Liver (tissue), 9 donors: Measurements from ENCODE around the gene MAL. TPM values are rescaled to one million over a fixed set of nuclear protein-coding genes. Genes with fewer than 3 reads are reported as not detected.

Experiments
- DNase-seq: peaks from one replicate; pipeline ENCODE4 v3.0.0-alpha.2; 2017; ENCODE audit warnings: low spot score
- H3K27ac ChIP-seq, 2 donors: one replicate each; pipeline ENCODE4 v1.7.0; 2013; ENCODE audit warnings: inconsistent platforms in 2 of 2, low read length in 2 of 2, control low read depth in 1 of 2, low read depth in 1 of 2, mild to moderate bottlenecking in 1 of 2
- H3K27me3 ChIP-seq, 4 donors: one replicate each; pipeline versions ENCODE4 v1.6.1 to v1.7.0; 2013; ENCODE audit warnings: low read length in 3 of 4, inconsistent platforms in 1 of 4, mild to moderate bottlenecking in 1 of 4, moderate library complexity in 1 of 4; ENCODE audit not compliant: control insufficient read depth in 4 of 4, insufficient read depth in 4 of 4
- H3K36me3 ChIP-seq, 4 donors: one replicate each; pipeline versions ENCODE4 v1.6.1 to v1.7.0; 2013; ENCODE audit warnings: low read length in 3 of 4, mild to moderate bottlenecking in 3 of 4, low read depth in 1 of 4, moderate library complexity in 1 of 4; ENCODE audit not compliant: control insufficient read depth in 4 of 4, insufficient read depth in 3 of 4
- H3K4me1 ChIP-seq, 4 donors: one replicate each; pipeline versions ENCODE4 v1.6.1 to v1.7.0; 2013; ENCODE audit warnings: low read length in 3 of 4, mild to moderate bottlenecking in 3 of 4, moderate library complexity in 1 of 4; ENCODE audit not compliant: control insufficient read depth in 4 of 4, insufficient read depth in 4 of 4
- H3K4me3 ChIP-seq, 3 donors: one replicate each; pipeline versions ENCODE4 v1.6.1 to v1.7.0; 2013; ENCODE audit warnings: low read length in 3 of 3, control low read depth in 1 of 3, low read depth in 1 of 3, mild to moderate bottlenecking in 1 of 3
- H3K9ac ChIP-seq, 2 donors: one replicate each; pipeline ENCODE4 v1.7.0; 2013; ENCODE audit warnings: low read length in 2 of 2, mild to moderate bottlenecking in 2 of 2, moderate library complexity in 2 of 2, control low read depth in 1 of 2, low read depth in 1 of 2
- H3K9me3 ChIP-seq, 4 donors: one replicate each; pipeline versions ENCODE4 v1.6.1 to v1.7.0; 2013; ENCODE audit warnings: low read length in 3 of 4; ENCODE audit not compliant: control insufficient read depth in 4 of 4
- ATF3 ChIP-seq: IDR thresholded peaks from 2 replicates; pipeline ENCODE4 v1.6.1; 2016; ENCODE audit warnings: antibody characterized with exemption
- FOXA1 ChIP-seq: IDR thresholded peaks from 2 replicates; pipeline ENCODE4 v1.6.1; 2016; ENCODE audit warnings: antibody characterized with exemption
- FOXA2 ChIP-seq: IDR thresholded peaks from 2 replicates; pipeline ENCODE4 v1.6.1; 2016; ENCODE audit warnings: antibody characterized with exemption
- HNF4A ChIP-seq, 2 donors: conservative IDR thresholded peaks; 2 replicates each; pipeline ENCODE4 v1.6.1; 2016; ENCODE audit warnings: antibody characterized with exemption in 2 of 2, mild to moderate bottlenecking in 2 of 2
- HNF4G ChIP-seq: IDR thresholded peaks from 2 replicates; pipeline ENCODE4 v1.6.1; 2016; ENCODE audit warnings: antibody characterized with exemption
- JUND ChIP-seq, 2 donors: IDR thresholded peaks; 2 replicates each; pipeline ENCODE4 v1.6.1; 2016; ENCODE audit warnings: antibody characterized with exemption in 2 of 2
- NR2F2 ChIP-seq: IDR thresholded peaks from 2 replicates; pipeline ENCODE4 v1.6.1; 2016; ENCODE audit warnings: antibody characterized with exemption
- RAD21 ChIP-seq, 2 donors: IDR thresholded peaks; 2 replicates each; pipeline ENCODE4 v1.6.1; 2016; ENCODE audit warnings: antibody characterized with exemption in 2 of 2, mild to moderate bottlenecking in 2 of 2
- RXRA ChIP-seq, 2 donors: IDR thresholded peaks; 2 replicates each; pipeline ENCODE4 v1.6.1; 2017 to 2018; ENCODE audit warnings: antibody characterized with exemption in 2 of 2, mild to moderate bottlenecking in 1 of 2
- WGBS: extraction: QIAGEN DNeasy Blood & Tissue Kit; methylation state at CpG from one replicate; pipeline ENCODE4 v1.1.7; 2013; 5-methylcytosine and 5-hydroxymethylcytosine counted together
- polyA plus RNA-seq, 2 donors: library from polyadenylated mRNA; stranded (reverse) in 1 of 2; unstranded in 1 of 2; fragments of 200-250 nt in 1 of 2; fragments of >200 nt in 1 of 2; fragmentation: Nextera tagmentation in 1 of 2; extraction: Ambion mirVana in 1 of 2; gene quantifications; one replicate each; pipeline versions ENCODE4 v1.2.1 to v1.2.3, GENCODE V29; 2013 to 2015
- total RNA-seq, 2 donors: library from RNA; depleted of rRNA; stranded (reverse); fragments of >200 nt; gene quantifications; one replicate each; pipeline ENCODE4 v1.2.3, GENCODE V29; 2014
- TF ChIP-seq, protein P1 (sequence below): fragments of 150-350 bp; IDR thresholded peaks from 2 replicates; pipeline ENCODE4 v1.5.1; 2017; ENCODE audit warnings: improper control_type of control experiment, low read depth, low read length; ENCODE audit not compliant: missing input control
- donor health status: healthy.
- donor health status: healthy.
- donor health status: healthy.
- donor health status: healthy.
- donor health status: healthy.

MAL gene
- total and polyA plus RNA-seq, 4 donors = 0.51 TPM; not detected in 3

DNA sequence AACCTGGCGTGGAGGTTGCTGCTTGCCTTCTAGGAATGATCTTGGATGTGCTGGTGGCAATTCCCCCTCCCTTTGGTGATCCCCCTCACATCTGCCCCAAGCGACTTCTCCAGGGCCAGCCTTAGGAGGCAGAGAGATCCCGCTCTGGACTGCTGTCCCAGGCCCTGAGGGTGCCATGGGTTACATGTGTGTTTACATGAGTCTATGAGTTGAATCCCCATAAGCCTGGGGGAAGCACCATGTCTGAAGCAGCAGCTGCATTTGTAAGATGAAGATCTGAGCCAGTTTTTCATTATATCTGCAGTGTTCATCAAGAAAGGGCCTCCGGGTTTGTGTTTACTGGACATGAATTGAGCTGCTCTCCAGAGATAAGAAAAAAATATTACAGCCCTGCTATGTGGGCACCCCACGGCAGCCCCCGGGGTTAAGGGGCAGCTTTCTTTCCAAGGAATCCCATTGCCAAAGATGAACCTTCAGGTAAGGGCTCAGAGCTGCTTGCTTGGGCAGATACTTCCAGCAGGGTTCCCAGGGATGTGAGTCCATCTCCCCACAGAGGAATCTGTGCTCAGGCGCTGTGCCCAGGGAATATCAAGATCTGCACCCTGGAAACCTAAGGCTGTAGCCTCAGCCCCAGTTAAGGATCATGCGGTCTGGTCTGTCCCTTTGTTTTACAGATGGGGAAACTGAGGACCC, 50.1 kb downstream of the MAL start:
- DNase-seq = no peak
- Histone ChIP-seq H3K27me3 (peaks cover 0 to 3% (median 0%) of the 10 kb centered on the region in 4 donors), H3K36me3 (no peaks in the 10 kb centered on the region), H3K4me1 (peaks cover 2 to 8% (median 6%) of the 10 kb centered on the region in 4 donors), H3K27ac (no peak overlapping the region), H3K9me3 (no peaks in the 10 kb centered on the region), H3K9ac (no peak overlapping the region), H3K4me3 (no peak overlapping the region)
- 86% methylated on average over 8 of the region's 8 CpGs for WGBS
- TF ChIP-seq ATF3 (no peak), FOXA2 (no peak), FOXA1 (no peak), NR2F2 (no peak)

GRCh38 chr2:95076705-95077529, 51.4 kb downstream of the MAL start:
- Histone ChIP-seq H3K9me3 (no peaks in the 10 kb centered on the region), H3K9ac (no peak overlapping the region), H3K4me3 (peak overlapping the region; percentile 11 to 55 (median 42)), H3K27me3 (peaks cover 0 to 3% (median 0%) of the 10 kb centered on the region in 4 donors), H3K36me3 (no peaks in the 10 kb centered on the region), H3K27ac (no peak overlapping the region), H3K4me1 (peaks cover 2 to 8% (median 6%) of the 10 kb centered on the region in 4 donors)
- TF ChIP-seq RAD21 (IDR thresholded peaks at IDR 0.05) = peak; percentile 58 to 72
- no peak for TF ChIP-seq HNF4A (conservative IDR thresholded peaks at IDR 0.05)
- no peak for TF ChIP-seq HNF4G
- TF ChIP-seq NR2F2 = no peak
- TF ChIP-seq ATF3 = no peak
- TF ChIP-seq RXRA (IDR thresholded peaks at IDR 0.05) = no peak
- TF ChIP-seq, protein P1, sequence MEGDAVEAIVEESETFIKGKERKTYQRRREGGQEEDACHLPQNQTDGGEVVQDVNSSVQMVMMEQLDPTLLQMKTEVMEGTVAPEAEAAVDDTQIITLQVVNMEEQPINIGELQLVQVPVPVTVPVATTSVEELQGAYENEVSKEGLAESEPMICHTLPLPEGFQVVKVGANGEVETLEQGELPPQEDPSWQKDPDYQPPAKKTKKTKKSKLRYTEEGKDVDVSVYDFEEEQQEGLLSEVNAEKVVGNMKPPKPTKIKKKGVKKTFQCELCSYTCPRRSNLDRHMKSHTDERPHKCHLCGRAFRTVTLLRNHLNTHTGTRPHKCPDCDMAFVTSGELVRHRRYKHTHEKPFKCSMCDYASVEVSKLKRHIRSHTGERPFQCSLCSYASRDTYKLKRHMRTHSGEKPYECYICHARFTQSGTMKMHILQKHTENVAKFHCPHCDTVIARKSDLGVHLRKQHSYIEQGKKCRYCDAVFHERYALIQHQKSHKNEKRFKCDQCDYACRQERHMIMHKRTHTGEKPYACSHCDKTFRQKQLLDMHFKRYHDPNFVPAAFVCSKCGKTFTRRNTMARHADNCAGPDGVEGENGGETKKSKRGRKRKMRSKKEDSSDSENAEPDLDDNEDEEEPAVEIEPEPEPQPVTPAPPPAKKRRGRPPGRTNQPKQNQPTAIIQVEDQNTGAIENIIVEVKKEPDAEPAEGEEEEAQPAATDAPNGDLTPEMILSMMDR = peak; percentile 69
- peak; percentile 76 for DNase-seq
- WGBS = 8% methylated on average over 44 of the region's 44 CpGs

DNA sequence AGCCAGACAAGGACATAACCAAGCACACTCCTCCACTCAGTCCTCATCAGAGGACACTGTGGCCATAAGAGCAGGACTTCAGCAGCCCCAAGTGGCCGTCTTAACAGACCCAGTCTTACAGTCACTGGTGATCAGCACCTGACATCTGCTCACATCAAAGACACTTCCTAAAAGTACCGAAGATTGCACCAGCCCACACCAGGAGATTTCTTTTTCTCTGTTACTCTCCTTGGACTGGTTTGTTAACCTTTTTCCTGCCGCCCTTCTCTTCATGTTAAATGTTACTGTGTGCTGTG, 52.0 kb downstream of the MAL start:
- H3K9me3 ChIP-seq = no peaks in the 10 kb centered on the region
- 60% methylated on average over 3 of the region's 3 CpGs for WGBS
- no peak for DNase-seq
- H3K27ac ChIP-seq = no peak overlapping the region
- H3K27me3 ChIP-seq = peaks cover 0 to 3% (median 0%) of the 10 kb centered on the region in 4 donors
- peaks cover 2 to 8% (median 6%) of the 10 kb centered on the region in 4 donors for H3K4me1 ChIP-seq
- TF ChIP-seq JUND (IDR thresholded peaks at IDR 0.05) = no peak
- TF ChIP-seq RAD21 (IDR thresholded peaks at IDR 0.05) = no peak
- no peak for TF ChIP-seq HNF4G
- H3K4me3 ChIP-seq = no peak overlapping the region
- H3K9ac ChIP-seq = no peak overlapping the region
- H3K36me3 ChIP-seq = no peaks in the 10 kb centered on the region
